OCI-M2 (cell line): ENCODE results near the gene SKIL.

Source experiments
- DNase-seq: peaks from one replicate; lab custom pipeline; 2025; ENCODE audit not compliant: unreplicated experiment; lab: John Stamatoyannopoulos, UW

SKIL gene

DNA sequence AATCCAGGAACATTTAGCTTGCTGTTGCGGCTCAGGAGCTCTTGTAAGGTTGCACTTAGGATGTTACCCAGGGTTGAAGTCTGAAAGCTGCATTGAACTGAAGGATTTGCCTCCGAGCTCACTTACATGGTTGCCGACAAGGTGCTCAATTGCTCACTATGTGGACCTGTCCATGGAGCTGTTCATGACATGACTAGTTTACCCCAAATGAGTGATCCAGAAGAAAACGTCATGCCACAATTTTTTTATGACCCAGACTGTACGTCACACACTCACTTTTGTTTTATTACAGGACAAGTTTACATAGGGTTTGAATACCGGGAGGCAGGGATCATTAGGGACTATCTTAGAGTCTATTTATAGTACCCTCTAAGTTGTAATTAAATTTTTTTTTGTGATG lies 40.2 kb downstream of the SKIL start:
- DNase-seq = no peak

DNA sequence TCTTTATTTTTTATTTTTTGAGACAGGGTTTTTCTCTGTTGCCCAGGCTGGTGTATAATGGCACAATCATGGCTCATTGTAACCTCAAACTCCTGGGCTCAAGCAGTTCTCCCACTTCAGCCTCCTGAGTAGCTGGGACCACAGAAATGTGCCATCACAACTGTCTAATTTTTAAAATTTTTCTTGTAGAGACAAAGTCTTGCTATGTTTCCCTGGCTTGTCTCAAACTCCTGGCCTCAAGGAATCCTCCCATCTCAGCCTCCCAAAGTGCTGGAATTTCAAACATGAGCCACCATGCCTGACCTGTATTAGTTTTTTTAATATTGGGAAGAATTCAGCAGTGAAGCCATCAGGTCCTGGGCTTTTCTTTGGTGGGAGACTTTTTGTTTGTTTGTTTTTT lies 47.6 kb downstream of the SKIL start:
- DNase-seq = no peak

DNA sequence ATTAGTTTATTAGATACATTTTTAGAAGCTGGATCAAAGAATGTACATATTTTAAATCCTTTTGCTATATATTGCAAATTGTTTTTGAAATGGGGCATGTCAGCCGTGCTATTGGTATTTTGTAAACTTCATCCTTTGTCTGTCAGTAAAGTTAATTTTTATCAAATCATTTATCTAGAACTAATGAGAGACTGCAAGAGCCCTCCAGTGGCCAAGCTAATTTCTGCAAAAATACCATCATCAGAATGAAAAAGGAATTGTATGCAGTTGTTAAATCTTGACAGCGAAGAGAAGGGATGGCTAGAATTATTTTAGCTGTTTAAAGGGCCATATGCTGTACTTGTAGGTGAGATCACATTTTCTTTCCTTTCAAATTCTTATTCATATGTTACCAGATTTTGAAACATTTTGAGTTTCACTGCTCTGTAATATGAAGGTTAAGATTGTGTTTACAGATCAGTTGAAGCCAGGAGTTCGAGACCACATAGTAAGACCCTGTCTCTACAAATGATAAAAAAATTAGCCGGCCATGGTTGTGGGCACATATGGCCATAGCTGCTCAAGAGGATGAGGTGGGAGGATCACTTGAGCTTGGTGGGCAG lies 53.0 kb downstream of the SKIL start:
- DNase-seq = no peak

DNA sequence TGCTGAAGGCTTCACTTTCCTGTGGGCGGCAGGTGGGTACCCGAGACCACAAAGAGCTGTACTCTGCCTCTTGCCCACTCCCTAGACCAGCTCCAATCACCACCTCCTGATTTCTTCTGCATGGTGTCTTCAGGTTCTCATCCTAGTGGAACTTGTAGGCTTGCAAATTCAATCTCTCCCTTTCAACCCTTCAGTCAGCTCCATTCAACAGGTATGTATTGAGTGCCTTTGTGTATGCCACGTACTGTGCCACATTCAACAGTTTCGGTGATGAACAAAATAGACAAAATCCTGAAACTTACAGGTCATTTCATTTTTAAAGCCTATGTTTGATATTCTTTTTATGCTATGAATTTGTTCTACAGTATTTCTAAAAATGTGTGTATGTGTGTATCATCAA lies 55.8 kb downstream of the SKIL start:
- no peak for DNase-seq

DNA sequence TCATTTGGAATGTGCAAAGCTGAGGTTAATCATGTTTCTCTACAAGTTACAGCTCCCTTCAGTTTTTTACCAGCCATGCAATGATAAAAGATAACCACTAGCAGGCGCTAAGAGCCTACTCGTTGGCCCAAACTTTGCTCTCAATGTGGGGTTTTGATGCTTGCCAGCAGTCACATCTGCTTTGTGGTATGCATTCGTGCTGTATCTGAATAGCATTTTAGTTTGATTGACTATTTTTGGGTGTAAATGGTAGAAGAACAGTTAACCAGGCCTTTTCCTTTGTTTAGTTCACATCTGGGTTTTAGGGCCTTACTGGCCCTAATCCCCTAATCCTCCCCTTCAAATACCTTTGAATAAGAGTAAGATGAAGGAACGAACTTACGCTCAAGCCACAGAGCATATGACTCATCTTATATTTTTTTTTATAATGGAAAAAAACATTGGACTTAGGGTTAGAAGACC lies 56.7 kb downstream of the SKIL start:
- DNase-seq = peak; percentile 21

DNA sequence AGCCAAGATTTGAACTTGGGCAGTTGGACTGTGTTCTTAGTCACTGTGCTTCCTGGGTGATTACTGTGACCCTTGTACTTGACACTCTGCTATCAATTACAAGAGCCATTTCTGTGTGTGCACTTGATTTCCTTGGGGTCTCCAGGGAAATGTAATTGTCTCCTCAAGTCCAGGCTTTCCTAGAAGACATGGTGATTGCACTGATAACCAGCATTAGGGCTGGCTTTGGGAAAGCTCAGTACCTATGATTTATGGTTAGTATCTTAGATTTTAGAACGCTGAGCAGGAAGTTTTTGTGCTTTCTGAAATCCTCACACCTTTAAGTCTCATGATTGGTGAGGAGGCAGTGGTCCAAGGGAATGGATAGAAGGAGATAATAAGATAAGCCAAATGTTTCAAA lies 59.6 kb downstream of the SKIL start:
- no peak for DNase-seq

DNA sequence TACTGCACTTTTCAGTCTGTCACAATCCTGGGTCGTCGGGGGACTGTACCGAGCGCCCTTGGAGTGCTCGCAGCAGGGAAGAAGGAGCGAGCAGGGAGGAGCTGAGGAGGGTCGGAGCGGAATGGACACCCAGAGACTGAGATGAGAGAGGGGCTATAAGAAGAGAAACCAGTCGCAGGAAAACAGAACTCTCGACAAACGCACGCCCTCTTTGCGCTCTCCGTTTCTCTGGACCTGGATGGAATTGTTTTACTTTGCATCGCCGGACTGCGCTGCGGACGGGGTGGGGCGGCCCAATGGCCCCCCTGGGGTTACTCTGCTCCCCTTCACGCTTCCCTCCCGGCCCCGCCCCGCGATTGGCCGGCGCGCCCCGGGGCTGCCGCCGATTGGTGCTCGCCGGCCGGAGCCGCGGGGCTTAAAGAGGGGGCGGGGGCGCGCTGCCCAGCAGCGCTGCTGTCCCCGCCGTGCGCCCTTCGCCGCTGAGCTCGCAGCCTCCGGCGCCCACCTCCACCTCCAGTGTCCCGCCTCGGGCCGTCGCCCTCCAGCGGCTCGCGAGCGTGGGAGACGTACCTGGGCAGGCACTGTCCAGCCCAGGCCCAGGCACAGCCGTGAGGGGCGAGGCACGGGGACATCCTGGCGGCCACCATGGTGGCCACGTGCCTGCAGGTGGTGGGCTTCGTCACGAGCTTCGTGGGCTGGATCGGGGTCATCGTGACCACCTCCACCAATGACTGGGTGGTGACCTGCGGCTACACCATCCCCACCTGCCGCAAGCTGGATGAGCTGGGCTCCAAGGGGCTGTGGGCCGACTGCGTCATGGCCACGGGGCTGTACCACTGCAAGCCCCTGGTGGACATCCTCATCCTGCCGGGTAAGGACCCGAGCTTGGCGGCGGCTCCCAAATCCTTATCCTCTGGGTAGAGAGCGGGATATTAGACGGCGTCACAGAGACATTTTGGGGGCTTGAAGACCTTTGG lies 61.2 kb downstream of the SKIL start, which contains the start of gene CLDN11:
CLDN11 (plus strand) TSS at position 447 of the 977 bp plus-strand sequence; CDS start at position 646, 199 bp downstream.
- DNase-seq = no peak

DNA sequence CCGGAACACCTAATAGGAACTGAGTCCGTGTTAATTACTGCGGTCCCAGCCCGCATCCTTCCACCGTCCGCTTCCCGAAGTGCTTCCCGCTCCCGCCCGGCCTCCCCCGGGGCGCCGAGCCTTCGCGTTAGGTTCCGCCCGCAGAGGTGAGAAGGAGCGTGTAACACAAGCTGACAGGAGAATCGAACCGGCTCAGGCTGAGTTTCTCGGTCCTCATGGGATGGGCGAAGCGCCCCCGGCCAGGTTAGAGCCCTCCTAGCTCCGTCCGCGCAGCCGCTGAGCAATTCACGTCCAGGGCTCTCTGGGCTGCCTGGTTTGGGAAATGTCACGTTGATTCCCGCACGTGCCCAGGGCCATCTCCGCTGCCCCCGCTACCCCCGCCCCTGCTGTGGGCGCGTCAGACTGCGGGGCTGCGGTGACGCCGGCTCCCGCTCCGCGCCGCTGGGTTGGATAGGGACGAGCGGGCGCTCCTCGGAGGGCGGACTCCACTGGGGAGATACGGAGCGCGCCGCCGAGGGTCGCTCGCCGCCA lies 62.1 kb downstream of the SKIL start:
- no peak for DNase-seq

DNA sequence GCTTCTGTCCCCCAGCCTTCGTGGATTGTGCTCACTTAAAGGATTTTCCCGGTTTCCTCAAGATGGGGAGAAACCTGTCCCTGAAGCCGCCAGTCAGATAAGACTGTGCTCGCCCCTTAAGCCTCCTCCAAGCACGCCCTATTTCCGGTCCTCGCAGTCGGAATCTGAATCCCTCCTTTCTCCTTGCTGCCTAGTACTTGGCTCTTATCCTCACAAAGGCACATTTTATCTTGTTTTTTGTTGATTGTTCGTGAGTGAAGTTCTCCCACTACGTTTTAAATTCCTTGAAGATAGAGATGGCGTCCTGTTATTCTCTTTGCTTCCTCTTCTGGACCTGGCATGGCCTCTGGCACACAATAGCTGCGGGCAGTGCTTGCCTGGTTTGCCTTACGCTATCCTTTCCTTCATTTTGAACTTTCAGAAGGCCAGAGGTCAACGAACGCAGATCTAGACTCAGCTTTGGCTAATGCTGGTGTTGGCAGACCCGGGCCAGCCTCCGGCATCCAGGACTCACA lies 62.8 kb downstream of the SKIL start:
- no peak for DNase-seq

DNA sequence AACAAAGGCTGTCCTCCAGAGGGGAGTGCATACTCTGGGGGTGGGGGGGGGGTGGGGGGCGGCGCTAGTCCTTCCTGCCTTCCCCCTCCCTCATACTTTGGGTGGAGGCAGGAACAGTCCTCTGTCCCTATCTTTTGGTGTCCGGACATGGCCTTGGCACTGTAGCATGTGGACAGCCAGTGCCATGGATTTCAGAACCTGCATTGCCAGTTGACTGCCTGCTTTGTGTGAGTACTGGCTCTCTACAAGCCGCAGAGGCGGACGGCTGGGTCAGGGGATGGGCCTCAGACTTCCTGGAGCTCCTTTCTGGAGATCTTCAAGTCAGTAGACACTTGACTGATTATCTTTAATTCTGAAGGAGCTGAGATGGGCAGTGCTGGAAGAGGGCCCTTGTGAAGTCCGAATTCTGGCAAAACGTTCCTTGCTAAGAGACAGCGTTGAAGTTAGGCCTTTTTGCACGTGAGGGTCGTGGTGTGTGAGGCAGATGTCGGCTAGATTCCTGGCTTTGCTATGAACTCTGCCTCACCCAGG lies 63.7 kb downstream of the SKIL start:
- no peak for DNase-seq

DNA sequence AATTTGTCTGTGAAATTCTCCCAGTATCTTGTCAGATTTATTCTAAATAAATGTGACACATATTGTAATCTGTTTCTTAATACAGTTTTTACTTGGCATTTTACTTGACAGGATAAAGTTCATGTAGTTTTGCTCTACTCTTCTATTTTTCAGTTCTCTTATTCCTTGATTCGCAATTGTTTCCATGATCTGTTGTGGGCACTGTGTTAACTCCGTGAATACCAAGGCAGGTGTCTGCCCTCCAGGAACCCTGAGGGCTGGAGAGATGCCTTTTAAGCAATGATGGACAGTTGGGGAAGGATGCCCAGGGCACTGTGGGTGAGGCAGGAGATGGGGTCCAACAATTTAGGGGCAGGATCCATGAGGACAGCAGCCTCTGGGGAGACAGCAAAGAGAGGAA lies 64.2 kb downstream of the SKIL start:
- no peak for DNase-seq

DNA sequence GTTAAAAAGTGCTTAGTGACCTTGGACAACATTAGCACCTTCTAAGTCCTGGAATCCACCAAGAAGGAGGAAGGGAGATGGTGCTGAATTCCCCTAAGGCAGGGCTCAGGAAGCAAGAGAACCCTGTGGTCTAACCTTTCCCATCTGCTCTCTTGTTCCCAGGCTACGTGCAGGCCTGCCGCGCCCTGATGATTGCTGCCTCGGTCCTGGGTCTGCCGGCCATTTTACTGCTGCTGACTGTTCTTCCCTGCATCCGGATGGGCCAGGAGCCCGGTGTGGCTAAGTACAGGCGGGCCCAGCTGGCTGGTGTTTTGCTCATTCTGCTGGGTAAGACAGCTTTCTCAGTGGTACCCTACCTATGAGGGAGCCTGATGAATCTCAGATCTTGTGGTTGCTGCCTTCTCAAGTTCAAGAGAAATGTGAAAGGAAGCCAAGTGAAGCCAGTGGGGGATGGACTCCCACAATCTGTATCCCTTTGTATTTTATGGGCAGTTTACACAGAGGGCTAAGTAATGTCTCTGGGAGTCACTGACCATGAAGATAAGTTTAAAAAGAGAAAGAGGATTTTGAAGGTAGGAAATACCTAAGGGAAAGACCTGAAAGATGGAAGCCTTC lies 65.6 kb downstream of the SKIL start:
- DNase-seq = no peak

DNA sequence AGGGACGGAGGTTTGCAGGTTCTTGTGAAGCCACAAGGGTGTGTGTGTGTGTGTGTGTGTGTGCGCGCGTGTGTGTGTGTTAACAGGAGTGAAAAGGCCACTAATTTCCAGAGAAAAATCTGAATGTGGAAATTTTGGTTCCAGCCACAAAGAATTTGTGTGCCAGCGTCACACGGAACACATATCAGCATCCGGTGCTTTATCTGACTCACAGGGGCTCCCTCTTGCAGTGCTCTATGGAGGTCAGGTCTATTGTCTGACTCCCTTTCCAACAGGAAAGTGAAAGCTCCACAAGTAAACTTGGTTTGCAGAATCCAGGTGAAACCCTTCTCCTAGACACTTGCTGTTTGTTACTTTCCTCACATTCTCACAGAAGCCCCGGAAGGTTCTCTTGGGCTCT lies 67.4 kb downstream of the SKIL start:
- no peak for DNase-seq

DNA sequence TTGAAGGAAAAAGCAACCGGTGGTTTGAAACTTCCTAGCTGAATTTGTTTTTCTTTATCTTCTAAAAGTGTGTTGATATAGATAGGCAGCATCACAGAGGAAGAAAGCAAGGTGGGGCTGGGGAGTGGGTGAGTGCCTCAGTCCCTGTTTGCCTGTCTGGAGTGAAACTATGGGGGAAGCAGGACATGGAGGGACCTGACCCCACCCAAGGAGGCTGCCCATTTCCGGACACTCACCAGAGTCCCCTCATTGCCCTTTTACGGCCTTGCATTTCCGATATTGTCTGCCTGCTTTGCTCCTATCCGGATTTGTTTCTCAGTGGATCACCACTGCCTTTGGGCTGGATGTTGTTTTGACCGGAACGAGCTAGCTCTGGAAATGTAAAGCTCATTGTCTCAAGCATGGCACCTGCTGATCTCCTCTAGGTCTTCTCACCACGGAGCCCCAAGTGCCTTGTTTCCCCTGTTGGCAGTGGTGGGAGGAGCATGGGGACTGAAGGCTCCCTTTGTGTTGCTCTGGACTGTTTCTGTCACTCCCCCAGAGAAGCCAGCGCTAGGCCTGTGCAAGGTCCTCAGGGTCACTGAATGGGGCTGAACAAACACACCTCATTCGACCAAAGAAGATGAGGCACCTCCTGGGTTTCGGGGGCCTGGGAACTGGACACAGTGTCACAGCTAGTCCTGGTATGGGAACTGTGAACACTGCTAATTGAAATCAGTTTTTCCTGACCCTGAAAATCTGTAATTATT lies 68.2 kb downstream of the SKIL start:
- no peak for DNase-seq

DNA sequence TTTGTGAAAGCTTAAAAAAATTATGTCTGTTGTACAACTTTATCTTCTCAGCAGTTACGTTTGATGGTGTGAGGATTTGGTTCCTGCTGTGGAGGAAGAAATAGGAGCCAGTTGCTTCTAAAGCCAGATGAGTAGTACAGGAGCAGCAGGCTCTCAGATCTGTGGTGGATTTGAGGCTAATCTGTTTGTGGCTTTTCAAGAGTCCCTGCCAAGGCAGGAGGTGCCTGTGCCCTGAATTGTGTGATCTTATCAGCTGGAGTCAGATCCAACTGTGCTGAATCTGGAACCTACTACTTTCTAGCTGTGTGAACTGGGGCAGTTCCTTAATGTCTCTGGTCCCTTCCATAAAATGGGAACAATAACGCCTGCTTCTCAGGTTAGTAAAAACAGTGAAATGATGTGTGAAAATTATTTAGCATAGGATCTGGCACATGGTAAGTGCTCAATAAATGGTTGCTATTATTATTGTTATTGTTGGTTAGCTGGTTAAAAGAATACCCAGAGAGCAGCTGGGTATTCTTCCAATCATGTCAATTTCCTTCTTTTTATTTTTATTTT lies 68.8 kb downstream of the SKIL start:
- DNase-seq = no peak

DNA sequence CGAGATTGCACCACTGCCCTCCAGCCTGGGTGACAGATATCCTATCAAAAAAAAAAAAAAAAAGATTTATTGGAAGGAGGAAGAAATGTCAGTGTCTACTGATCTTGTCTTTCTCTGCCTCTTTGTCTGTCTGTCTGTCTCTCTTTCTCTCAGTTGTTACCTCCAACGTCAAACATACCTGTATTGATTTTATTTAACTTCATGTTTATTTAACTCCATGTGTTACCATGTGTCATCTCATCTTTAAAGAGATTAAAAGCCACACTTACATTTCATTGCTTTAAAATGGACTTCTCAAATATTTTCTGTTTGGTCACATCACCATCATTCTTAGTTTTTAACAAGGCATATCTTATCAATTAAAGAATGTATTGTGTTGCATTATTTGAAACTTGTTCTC lies 70.6 kb downstream of the SKIL start:
- DNase-seq = no peak

DNA sequence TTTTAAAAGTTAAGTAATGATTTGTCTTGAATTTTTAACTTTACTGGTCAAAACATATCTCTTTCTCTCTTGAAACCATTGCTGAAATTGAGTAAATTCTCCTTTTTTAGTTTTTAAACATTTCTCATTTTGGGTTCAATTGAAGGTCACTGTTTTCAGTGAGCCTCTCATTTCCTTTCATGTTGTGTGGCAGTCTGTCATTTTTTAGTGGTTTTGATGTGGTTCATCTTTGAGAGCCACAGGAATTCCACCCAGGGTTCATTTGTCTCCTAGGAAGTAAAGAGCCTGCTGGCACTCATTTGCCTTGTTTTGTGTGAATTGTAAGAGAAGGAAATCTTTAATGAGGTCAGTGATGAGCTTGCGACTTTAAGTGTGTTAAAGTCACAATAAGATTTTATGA lies 71.5 kb downstream of the SKIL start:
- DNase-seq = no peak

DNA sequence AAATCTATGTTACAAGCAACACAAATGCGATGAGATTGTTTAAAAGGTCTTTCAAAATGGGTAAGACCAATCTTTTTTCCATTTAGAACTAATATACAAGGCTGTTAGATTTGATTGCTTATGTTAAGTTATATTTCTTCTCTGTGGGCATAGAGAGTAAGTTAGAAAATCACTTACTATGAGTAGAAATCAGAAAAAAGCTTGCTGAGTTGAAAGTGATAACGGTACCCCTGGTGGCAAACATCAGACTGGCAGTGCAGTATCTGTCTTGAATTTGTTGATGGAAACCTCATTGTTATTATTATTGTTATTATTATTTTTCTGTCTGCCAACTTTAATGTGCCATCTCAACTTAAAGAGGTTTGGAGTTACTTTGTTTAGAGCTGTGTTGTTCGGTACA lies 73.5 kb downstream of the SKIL start:
- no peak for DNase-seq

DNA sequence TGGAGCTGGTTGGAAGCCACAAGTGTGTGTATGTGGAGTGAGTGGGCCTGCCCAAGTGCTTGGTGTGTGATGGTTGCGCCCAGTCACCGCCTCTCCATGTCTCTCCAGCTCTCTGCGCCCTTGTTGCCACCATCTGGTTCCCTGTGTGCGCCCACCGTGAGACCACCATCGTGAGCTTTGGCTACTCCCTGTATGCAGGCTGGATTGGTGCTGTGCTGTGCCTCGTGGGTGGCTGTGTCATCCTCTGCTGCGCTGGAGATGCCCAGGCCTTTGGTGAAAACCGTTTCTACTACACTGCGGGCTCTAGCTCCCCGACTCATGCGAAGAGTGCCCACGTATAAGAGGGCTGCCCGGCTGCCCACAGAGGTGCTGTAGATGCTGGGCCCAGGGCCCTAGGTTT lies 74.9 kb downstream of the SKIL start:
- no peak for DNase-seq

DNA sequence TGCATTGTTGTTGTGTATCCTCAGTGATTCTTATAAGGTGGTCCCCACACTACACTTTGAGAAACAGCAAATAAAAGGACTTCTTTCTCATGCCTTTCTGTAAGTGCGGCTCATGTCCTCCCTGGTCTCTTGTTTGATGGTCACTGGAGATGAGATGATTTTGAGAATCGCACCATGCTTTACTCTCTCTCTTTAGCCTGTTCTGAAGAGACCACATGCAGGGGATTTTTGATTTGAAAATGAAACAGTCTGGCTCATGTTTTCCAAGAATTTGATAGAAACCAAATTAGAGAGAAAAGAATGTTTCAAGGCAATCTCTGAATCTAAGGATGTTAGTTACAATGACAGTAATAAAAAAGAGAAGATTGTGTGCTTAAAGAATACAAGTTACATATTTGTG lies 79.2 kb downstream of the SKIL start:
- DNase-seq = no peak
